GM21825 (cell line): ENCODE data around the gene PIK3C2B.
"Not testable (repeated sequence)": the region's sequence is repeated elsewhere in the genome, so short reads cannot be mapped to it uniquely, and the experiment has no call there.

Experiments
- ATAC-seq: cut with Tn5 transposase; IDR thresholded peaks from one replicate; pipeline ENCODE4 v1.9.1; 2021; ENCODE audit warnings: mild to moderate bottlenecking, moderate library complexity; ENCODE audit not compliant: unreplicated experiment

Gene PIK3C2B

GRCh38 chr1:204494281-204495077, at the start of gene PIK3C2B:
PIK3C2B (minus strand) TSS chr1:204494805; CDS start chr1:204469802, 25,003 bp downstream.
- ATAC-seq: peak; percentile 72

GRCh38 chr1:204544321-204544720, 49.7 kb upstream of the PIK3C2B start:
- ATAC-seq: peak; percentile 76

- ATAC-seq: no peak
Measured at GRCh38 chr1:204541626-204542025, 47.0 kb upstream of the PIK3C2B start.

GRCh38 chr1:204532832-204533231, 38.2 kb upstream of the PIK3C2B start:
- ATAC-seq: no peak

GRCh38 chr1:204530932-204531331, 36.3 kb upstream of the PIK3C2B start:
- peak; percentile 75 for ATAC-seq

- ATAC-seq: no peak
Measured at GRCh38 chr1:204529371-204529895, 34.8 kb upstream of the PIK3C2B start.

- ATAC-seq: no peak
Measured at GRCh38 chr1:204528677-204529076, 34.1 kb upstream of the PIK3C2B start.

GRCh38 chr1:204528241-204528640, 33.6 kb upstream of the PIK3C2B start:
- ATAC-seq: no peak

GRCh38 chr1:204524986-204525385, 30.4 kb upstream of the PIK3C2B start:
- no peak for ATAC-seq

- ATAC-seq: no peak
Measured at GRCh38 chr1:204523605-204524215, 29.1 kb upstream of the PIK3C2B start.

GRCh38 chr1:204521941-204522521, 27.4 kb upstream of the PIK3C2B start:
- not testable (repeated sequence) for ATAC-seq

- peak; percentile 47 for ATAC-seq
Measured at GRCh38 chr1:204520834-204521709, 26.5 kb upstream of the PIK3C2B start.

- not testable (repeated sequence) for ATAC-seq
Measured at GRCh38 chr1:204517382-204517781, 22.8 kb upstream of the PIK3C2B start.

- peak; percentile 70 for ATAC-seq
Measured at GRCh38 chr1:204516180-204516879, 21.7 kb upstream of the PIK3C2B start, which contains the start of gene MDM4. MDM4 (plus strand) TSS chr1:204516406; CDS start chr1:204525519, 9,113 bp downstream.

- no peak for ATAC-seq
Measured at GRCh38 chr1:204514828-204515227, 20.2 kb upstream of the PIK3C2B start.

- ATAC-seq: no peak
Measured at GRCh38 chr1:204513117-204513716, 18.6 kb upstream of the PIK3C2B start.

GRCh38 chr1:204511366-204511765, 16.8 kb upstream of the PIK3C2B start:
- ATAC-seq: no peak

GRCh38 chr1:204509186-204509635, 14.6 kb upstream of the PIK3C2B start:
- no peak for ATAC-seq

GRCh38 chr1:204507317-204508105, 12.9 kb upstream of the PIK3C2B start:
- ATAC-seq: peak; percentile 17
